ENCODE results near the gene KTN1. TPM values are rescaled to one million over a fixed set of nuclear protein-coding genes. Genes with fewer than 3 reads are reported as not detected.

KTN1 gene
- total RNA-seq, 1 donor from 2014 or later, result 191 TPM

GRCh38 chr14:55722054-55722453, 142.0 kb downstream of the KTN1 start:
- Histone ChIP-seq H3K4me1 (peaks cover 5% of the 10 kb centered on the region), H3K9ac (no peak overlapping the region), H3K4me2 (no peak overlapping the region)

GRCh38 chr14:55724736-55725135, 144.7 kb downstream of the KTN1 start:
- H3K36me3 Mint-ChIP-seq, result no peaks in the 10 kb centered on the region
- no peaks in the 10 kb centered on the region for H3K79me2 ChIP-seq (ENCODE audit: low read depth)
- no peak for TF ChIP-seq EZH2 (IDR thresholded peaks at IDR 0.05)

More at GRCh38 chr14:55722054-55722453, 142.0 kb downstream of the KTN1 start:
- Mint-ChIP-seq H3K27me3 (ENCODE audit: insufficient read depth, low read depth) (peaks cover 5% of the 10 kb centered on the region), H3K27ac (no peak overlapping the region), H3K4me3 (no peak overlapping the region), H3K36me3 (peaks cover 2% of the 10 kb centered on the region), H3K4me1 (peaks cover 4% of the 10 kb centered on the region), H3K9me3 (no peaks in the 10 kb centered on the region)
- no peaks in the 10 kb centered on the region for H4K20me1 ChIP-seq (ENCODE audit: low read depth)
- TF ChIP-seq EZH2phosphoT487 (IDR thresholded peaks at IDR 0.05), result no peak
- TF ChIP-seq EZH2 (IDR thresholded peaks at IDR 0.05), result no peak
- TF ChIP-seq CTCF (IDR thresholded peaks at IDR 0.05), result no peak
- H3K9me3 ChIP-seq (ENCODE audit: low read depth), result no peaks in the 10 kb centered on the region
- H3K4me3 ChIP-seq, result no peak overlapping the region
- H3F3A ChIP-seq (ENCODE audit: low read depth), result no peaks in the 10 kb centered on the region
- no peaks in the 10 kb centered on the region for H3K27me3 ChIP-seq
- DNase-seq (ENCODE audit: low spot score), result no peak
- H3K79me2 ChIP-seq (ENCODE audit: low read depth), result no peaks in the 10 kb centered on the region
- H3K36me3 ChIP-seq, result no peaks in the 10 kb centered on the region
- no peak overlapping the region for H2AFZ ChIP-seq (replicated peaks)
- no peak overlapping the region for H3K27ac ChIP-seq

GRCh38 chr14:55730592-55731310, 150.7 kb downstream of the KTN1 start:
- Mint-ChIP-seq H3K4me1 (peaks cover 6% of the 10 kb centered on the region), H3K9me3 (no peaks in the 10 kb centered on the region), H3K36me3 (no peaks in the 10 kb centered on the region), H3K4me3 (no peak overlapping the region), H3K27me3 (ENCODE audit: insufficient read depth, low read depth) (no peaks in the 10 kb centered on the region), H3K27ac (no peak overlapping the region)
- Histone ChIP-seq H3K4me1 (peaks cover 14% of the 10 kb centered on the region), H4K20me1 (ENCODE audit: low read depth) (no peaks in the 10 kb centered on the region), H3K79me2 (ENCODE audit: low read depth) (no peaks in the 10 kb centered on the region), H2AFZ (replicated peaks) (no peak overlapping the region), H3K36me3 (no peaks in the 10 kb centered on the region), H3K4me2 (no peak overlapping the region), H3F3A (ENCODE audit: low read depth) (no peaks in the 10 kb centered on the region), H3K9ac (no peak overlapping the region), H3K4me3 (no peak overlapping the region), H3K27ac (no peak overlapping the region), H3K27me3 (no peaks in the 10 kb centered on the region), H3K9me3 (ENCODE audit: low read depth) (no peaks in the 10 kb centered on the region)
- no peak for DNase-seq (ENCODE audit: low spot score)
- no peak for TF ChIP-seq EZH2phosphoT487 (IDR thresholded peaks at IDR 0.05)
- TF ChIP-seq EZH2 (IDR thresholded peaks at IDR 0.05), result no peak
- no peak for TF ChIP-seq CTCF (IDR thresholded peaks at IDR 0.05)

More at GRCh38 chr14:55724736-55725135, 144.7 kb downstream of the KTN1 start:
- no peak overlapping the region for H2AFZ ChIP-seq (replicated peaks)
- H3K36me3 ChIP-seq, result no peaks in the 10 kb centered on the region
- no peaks in the 10 kb centered on the region for H4K20me1 ChIP-seq (ENCODE audit: low read depth)
- no peaks in the 10 kb centered on the region for H3K9me3 Mint-ChIP-seq
- H3K4me1 ChIP-seq, result peaks cover 5% of the 10 kb centered on the region
- no peaks in the 10 kb centered on the region for H3K27me3 ChIP-seq
- no peak overlapping the region for H3K4me2 ChIP-seq
- no peak overlapping the region for H3K4me3 Mint-ChIP-seq
- no peak overlapping the region for H3K27ac ChIP-seq
- no peak overlapping the region for H3K4me3 ChIP-seq
- peaks cover 4% of the 10 kb centered on the region for H3K4me1 Mint-ChIP-seq
- H3K27me3 Mint-ChIP-seq (ENCODE audit: insufficient read depth, low read depth), result peaks cover 5% of the 10 kb centered on the region
- no peaks in the 10 kb centered on the region for H3F3A ChIP-seq (ENCODE audit: low read depth)
- DNase-seq (ENCODE audit: low spot score), result no peak
- H3K27ac Mint-ChIP-seq, result no peak overlapping the region
- no peaks in the 10 kb centered on the region for H3K9me3 ChIP-seq (ENCODE audit: low read depth)
- no peak overlapping the region for H3K9ac ChIP-seq

- Mint-ChIP-seq H3K4me3 (no peak overlapping the region), H3K4me1 (peaks cover 3% of the 10 kb centered on the region), H3K9me3 (peaks cover 2% of the 10 kb centered on the region), H3K36me3 (no peaks in the 10 kb centered on the region), H3K27ac (no peak overlapping the region), H3K27me3 (ENCODE audit: insufficient read depth, low read depth) (no peaks in the 10 kb centered on the region)
- Histone ChIP-seq H3K4me1 (peaks cover 14% of the 10 kb centered on the region), H3K79me2 (ENCODE audit: low read depth) (no peaks in the 10 kb centered on the region), H4K20me1 (ENCODE audit: low read depth) (no peaks in the 10 kb centered on the region), H3K27me3 (no peaks in the 10 kb centered on the region), H3K4me3 (no peak overlapping the region), H3K9me3 (ENCODE audit: low read depth) (no peaks in the 10 kb centered on the region), H3F3A (ENCODE audit: low read depth) (no peaks in the 10 kb centered on the region), H3K27ac (no peak overlapping the region), H3K9ac (no peak overlapping the region), H3K36me3 (no peaks in the 10 kb centered on the region), H3K4me2 (no peak overlapping the region), H2AFZ (replicated peaks) (no peak overlapping the region)
- no peak for TF ChIP-seq EZH2phosphoT487 (IDR thresholded peaks at IDR 0.05)
- no peak for TF ChIP-seq EZH2 (IDR thresholded peaks at IDR 0.05)
- no peak for TF ChIP-seq CTCF (IDR thresholded peaks at IDR 0.05)
- no peak for DNase-seq (ENCODE audit: low spot score)
Measured at GRCh38 chr14:55731311-55731872, 151.4 kb downstream of the KTN1 start.

Data from neural progenitor cell (in vitro differentiated cells).